ENCODE data around the gene PFDN4.
A peak's percentile ranks its signal among the peaks of the same experiment; 100 is the strongest.

The PFDN4 gene

GRCh38 chr20:54200487-54201267 lies 7.2 kb upstream of the PFDN4 start:
- DNase-seq (ENCODE audit: low spot score), result no peak

DNA sequence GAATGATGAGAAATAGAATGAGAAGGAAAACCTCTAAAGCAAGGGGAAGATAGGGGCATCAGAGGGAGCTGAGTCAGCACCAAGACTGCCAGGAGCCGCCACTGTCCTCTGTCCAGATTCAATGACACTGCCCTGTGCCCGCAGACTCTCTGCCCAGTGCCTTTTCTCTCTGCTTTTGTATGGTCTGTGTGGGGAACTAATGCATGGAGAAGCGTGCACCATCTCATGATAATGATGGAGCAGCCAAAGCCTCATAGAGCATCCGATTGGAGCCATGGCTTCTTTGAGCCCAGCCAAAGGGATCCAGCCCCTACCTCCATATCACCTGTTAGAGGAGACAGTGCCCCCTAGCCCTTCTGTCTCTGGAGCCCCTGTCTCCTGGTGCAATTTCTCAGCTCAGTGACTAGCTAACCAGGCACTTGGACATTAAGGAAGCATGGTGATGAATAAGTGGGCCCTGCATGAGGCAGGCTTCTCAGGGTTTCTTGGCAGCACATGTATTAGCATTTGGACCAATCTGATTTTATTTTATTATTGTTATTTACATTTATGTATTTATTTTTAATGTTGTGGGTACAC lies 6.5 kb upstream of the PFDN4 start:
- DNase-seq (ENCODE audit: low spot score), result no peak

DNA sequence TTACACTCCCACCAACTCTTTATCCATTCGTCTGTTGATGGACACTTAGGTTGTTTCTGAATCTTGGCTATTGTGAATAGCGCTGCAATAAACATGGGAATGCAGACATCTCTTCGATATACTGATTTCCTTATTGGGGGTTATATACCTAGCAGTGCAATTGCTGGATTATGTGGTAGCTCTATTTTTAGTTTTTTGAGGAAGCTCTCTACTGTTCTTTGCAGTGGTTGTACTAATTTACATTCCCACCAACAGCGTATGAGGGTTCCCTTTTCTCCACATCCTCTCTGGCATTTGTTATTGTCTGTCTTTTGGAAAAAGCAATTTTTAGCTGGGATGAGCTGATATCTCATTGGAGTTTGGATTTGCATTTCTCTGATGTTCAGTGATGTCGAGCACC lies 4.6 kb upstream of the PFDN4 start:
- no peak for DNase-seq (ENCODE audit: low spot score)

GRCh38 chr20:54204063-54204462 lies 3.8 kb upstream of the PFDN4 start:
- DNase-seq (ENCODE audit: low spot score), result no peak

DNA sequence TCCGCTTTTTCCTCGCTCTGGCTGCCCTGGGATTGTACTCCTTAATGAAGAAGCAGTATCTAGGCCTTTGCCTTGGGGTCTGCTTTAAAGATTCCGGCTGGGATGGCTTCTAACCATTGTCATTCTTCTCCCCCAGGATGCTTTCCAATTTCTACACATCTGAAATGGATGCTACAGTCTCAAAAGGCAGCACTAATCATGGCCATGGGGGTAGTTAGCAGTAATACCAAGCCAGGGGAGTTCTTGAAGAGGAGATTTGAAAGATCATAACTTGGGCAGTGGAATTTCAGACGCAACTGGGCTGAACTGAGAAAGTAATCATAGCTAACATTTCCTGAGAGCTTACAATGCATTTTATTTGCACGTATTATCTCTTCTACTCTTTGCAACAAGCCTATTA lies 3.4 kb upstream of the PFDN4 start:
- DNase-seq (ENCODE audit: low spot score), result no peak

GRCh38 chr20:54205450-54205849 lies 2.4 kb upstream of the PFDN4 start:
- DNase-seq (ENCODE audit: low spot score), result no peak

DNA sequence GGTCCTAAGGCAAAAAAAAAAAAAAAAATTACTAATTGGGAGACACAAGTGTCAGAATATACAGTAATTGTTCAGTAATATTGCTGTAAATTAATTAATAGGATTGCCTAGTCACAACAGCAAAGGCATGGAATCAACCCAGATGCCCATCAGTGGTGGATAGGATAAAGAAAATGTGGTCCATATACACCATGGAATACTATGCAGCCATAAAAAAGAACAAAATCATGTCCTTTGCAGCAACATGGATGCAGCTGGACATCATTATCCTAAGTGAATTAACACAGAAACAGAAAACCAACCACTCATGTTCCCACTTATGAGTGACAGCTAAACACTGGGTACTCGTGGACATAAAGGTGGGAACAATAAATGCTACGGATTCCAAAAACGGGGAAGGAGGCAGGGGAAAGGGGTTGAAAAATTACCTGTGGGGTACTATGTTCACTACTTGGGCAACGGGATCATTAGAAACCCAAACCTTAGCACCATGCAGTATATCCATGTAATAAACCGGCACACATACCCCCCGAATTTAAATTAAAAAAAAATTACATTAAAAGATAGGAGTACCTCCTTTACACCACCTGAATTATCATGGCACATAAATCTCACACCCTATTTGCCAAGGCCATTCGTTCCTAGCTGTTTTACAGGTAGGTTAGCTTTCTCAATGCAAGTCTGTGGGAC lies 689 bp upstream of the PFDN4 start:
- DNase-seq (ENCODE audit: low spot score), result no peak

DNA sequence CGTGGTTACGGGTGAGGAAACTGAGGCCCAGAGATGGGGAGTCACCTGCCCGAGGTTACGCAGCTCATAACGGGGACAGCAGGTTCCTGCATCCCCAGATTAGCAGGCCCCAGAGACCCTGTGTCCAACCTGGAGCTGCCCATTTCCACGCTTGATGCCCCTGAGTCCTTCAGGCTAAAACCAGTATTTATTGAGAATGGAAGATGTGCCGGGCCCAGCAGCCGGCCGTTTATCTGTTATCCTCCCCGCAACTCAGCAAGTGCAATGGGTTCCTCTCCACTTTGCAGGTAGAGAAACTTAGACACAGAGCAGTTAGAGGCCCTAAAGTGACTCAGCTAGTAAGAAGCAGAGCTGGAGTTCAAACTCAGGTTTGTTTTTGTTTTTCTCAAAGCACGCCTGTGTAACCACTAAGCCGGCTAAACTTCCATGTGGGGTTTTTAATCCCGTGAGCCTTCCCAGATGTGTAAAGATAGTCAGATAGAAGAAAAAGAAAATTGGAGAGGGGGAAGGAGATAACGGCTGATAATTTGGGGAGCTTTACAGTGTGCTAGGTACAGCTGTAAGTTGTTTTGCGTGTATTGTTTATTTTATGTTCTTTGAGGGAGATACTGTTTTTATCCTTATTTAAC lies 775 bp downstream of the PFDN4 start:
- peak; percentile 48 for DNase-seq (ENCODE audit: low spot score)

DNA sequence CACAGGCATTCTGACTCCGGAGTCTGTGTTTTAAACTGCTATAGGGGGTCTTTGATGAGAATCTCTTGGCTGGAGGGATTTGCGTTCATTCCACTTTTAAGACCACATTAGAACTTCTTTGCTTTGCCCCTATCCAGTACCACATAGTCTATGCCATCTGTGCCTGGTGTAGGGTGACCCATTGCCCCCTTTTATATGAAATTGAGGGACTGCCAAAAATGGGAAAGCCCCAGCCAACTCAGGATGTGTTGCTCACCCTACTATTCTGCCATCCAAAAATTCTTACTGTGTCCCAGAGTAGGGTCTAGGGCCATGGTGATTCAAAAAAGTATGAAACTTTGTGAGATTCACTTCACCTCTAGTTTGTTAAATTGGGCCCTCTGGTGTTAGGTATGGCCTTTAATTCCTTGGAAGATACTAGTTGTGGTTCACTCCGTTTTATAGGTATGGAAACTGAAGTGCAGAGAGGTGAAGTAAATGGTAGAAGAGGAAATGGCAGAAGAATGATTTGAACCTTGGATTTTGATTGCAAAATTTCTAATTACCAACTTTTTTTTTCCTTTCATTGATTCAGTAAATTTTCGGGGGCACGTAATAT lies 1.4 kb downstream of the PFDN4 start:
- DNase-seq (ENCODE audit: low spot score), result no peak

DNA sequence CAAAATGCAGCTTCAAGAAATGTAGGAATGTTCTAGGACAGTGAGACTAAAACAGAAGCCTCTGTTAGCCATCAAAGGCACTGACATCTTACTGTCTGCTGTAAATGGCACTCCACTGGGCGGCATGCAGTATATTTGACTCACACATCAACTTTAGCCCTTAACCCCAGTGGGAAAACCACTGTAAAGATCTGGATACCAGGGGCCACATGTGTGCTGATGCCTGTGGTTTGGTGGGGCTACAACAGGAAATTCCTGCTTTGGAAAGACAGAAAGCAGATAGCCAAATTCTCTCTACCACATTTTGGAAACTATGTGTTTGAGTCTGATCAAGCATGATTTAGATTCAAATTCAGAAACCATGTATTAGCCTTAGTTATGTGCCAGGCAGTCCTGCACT lies 4.3 kb downstream of the PFDN4 start:
- peak; percentile 47 for DNase-seq (ENCODE audit: low spot score)

- no peak for DNase-seq (ENCODE audit: low spot score)
These were observed 5.0 kb downstream of the PFDN4 start for GRCh38 chr20:54212871-54213270.

DNA sequence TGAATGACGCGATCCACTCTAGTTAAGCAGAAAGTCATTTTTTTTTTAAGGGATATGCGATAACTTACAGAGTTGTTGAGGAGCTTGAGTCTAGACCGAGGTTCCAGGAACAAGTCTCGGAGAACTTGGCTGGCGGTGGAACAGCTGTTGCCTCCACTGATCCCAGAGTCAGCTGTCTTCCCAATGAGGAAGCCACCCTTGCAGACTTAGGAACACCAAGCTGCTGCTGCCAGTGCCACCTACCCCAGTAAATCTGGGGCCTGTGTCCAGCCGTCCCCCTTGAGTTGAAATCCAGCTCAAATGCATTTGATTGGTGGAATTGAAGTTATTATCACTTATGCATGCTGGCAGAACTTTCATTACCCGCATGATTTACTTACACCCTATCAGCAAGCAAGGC lies 6.7 kb downstream of the PFDN4 start:
- no peak for DNase-seq (ENCODE audit: low spot score)

DNA sequence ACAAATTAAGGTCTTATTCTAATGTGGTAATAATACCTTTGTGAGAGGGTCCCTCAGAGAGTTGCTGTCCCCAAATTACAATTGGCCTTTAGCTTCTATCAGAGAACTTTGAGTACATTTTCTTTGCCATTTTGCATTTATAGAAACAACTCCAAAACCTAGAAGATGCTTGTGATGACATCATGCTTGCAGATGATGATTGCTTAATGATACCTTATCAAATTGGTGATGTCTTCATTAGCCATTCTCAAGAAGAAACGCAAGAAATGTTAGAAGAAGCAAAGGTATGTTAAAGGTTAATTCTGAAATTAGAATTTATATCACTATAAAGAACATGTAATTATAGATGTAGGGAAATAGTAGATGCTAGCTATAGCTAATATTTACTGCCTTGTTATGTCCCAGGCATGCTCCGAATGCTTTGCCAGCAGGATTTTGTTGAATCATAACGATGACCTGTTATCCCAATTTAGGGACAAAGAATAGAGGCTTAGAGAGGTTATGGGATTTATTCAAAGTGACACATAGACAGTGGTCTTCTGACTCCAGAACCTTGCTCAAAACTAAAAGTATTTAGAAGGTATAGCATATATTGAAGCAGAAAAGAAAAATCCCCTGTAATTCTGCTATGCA lies 7.4 kb downstream of the PFDN4 start:
- no peak for DNase-seq (ENCODE audit: low spot score)

DNA sequence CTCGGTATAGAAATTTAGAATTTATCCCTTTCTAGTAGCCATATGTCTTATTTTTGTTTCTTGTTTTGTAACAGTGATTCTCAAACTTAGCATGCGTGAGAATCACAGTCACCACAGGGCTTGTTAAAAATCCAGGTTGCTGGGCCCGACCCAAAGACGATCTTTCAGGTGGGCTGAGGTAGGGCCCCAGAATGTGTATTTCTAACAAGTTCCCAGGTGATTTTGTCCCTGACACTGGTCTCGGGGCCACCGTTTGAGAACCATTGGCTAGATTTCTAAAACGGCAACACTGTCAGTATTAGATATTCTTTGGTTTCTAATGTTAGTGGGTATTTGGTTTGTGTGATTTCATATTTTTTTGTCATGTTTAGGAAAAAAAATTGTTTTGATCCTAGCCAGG lies 9.9 kb downstream of the PFDN4 start:
- no peak for DNase-seq (ENCODE audit: low spot score)

- DNase-seq (ENCODE audit: low spot score), result no peak
These were observed 10.6 kb downstream of the PFDN4 start for GRCh38 chr20:54218470-54218869.

GRCh38 chr20:54219751-54220426 lies 12.0 kb downstream of the PFDN4 start:
- peak; percentile 38 for DNase-seq (ENCODE audit: low spot score)

GRCh38 chr20:54220722-54221121 lies 12.8 kb downstream of the PFDN4 start:
- DNase-seq (ENCODE audit: low spot score), result no peak

- no peak for DNase-seq (ENCODE audit: low spot score)
These were observed 13.5 kb downstream of the PFDN4 start for GRCh38 chr20:54221353-54221752.

- no peak for DNase-seq (ENCODE audit: low spot score)
These were observed 14.4 kb downstream of the PFDN4 start for GRCh38 chr20:54221996-54222890.

GRCh38 chr20:54223285-54223684 lies 15.4 kb downstream of the PFDN4 start:
- DNase-seq (ENCODE audit: low spot score), result no peak
